GM23248 (cell line): Measurements from ENCODE around the gene CCDC70.

Source experiments
- EZH2 ChIP-seq: fragments of 200-600 bp; sonication (generic); IDR thresholded peaks from 2 replicates; pipeline ENCODE4 v1.6.1; 2018; ENCODE audit warnings: antibody characterized with exemption, mild to moderate bottlenecking; ENCODE audit not compliant: insufficient read depth, poor library complexity, severe bottlenecking
- EZH2phosphoT487 ChIP-seq: fragments of 200-600 bp; sonication (generic); IDR thresholded peaks from 2 replicates; pipeline ENCODE4 v1.6.1; 2018; ENCODE audit warnings: antibody characterized with exemption, moderate library complexity, mild to moderate bottlenecking, low read depth; ENCODE audit not compliant: insufficient read depth

DNA sequence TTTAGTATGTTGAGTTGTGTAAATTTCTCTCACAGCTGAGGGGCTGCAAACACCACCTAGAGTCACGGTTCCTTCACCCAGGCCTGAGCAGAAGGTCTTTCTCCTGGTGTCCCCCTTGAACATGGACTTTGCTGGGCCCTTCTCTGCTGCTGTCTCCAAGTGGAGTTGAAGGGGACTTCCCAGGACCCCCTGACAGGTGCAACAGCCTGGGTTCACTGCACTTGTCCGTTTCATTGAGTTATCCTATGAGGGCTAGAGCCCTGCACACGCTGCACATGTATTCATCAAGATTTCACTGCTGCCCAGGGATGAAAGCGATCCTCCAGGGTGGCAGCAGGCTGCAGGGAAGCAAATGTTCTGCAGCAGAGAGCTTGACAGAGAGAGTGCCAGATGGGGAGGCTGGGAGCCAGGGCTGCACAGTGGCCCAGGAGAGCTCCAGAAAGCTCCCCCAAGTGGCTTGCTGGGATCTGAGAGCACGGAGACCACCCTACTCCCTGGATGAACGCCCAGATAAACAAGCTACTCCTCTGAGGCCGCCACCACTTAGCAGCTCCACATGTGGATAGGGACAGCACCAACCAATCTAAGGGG lies 27.1 kb upstream of the CCDC70 start:
- TF ChIP-seq EZH2 = no peak
- TF ChIP-seq EZH2phosphoT487 = no peak
